ENCODE results near the gene YKT6. TPM values are rescaled to one million over a fixed set of nuclear protein-coding genes. Genes with fewer than 3 reads are reported as not detected.
"Not testable (repeated sequence)": the region's sequence is repeated elsewhere in the genome, so short reads cannot be mapped to it uniquely, and the experiment has no call there.

The YKT6 gene
- 36.1 TPM for total RNA-seq

DNA sequence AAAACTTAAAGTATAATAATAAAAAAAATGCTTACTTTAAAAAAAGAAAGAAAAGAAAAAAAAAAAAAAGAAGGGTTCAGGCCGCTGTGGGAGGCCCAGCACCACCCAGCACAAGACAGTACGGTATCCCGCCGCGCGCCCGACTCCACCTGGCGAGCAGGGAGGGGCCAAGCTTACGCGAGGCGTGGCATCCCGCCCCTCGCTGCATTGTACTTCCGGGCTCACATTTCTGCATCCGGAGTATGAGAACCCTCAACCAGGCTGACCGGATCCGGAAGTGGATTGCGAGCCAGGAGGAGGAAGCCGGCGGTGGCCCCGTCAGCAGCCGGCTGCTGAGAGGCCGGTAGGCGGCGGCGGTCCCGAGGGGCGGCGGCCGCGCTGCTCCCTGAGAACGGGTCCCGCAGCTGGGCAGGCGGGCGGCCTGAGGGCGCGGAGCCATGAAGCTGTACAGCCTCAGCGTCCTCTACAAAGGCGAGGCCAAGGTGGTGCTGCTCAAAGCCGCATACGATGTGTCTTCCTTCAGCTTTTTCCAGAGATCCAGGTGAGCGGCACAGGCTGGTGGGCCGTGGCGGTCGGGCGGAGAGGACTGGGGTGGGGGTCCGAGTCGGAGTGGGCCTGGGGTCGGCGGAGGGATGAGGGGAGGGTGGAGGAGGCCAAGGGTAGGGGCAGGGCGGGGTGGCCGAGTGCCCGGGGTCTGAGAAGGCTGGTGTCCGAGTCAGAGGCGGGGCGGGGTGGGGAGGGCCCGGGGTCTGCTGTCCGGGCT is at the start of gene YKT6:
Gene YKT6, plus strand, starts transcription at position 280 of the 763 bp plus-strand sequence. Its CDS starts 158 bp downstream, at position 438.
- DNase-seq: peak; percentile 90

DNA sequence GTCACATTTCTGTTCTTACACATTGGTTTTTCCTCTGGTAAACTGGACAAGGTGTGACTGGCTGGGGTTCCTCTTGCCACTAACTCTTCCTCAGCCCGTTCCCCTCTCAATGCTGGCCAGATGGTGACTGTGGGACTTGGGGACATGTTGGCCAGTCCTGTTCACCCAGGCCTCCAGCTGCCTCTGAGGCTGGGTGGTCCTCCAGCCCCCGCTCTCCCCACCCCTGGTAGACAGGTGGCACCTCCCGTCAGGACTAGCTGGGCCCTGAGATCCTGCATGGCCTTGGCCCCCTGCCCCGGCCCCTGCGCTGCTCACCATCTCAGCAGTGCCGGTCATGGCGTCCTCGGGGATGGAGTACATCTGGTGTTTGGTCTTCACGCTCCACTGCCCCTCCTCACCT is 48.8 kb upstream of the YKT6 start:
- DNase-seq: no peak

DNA sequence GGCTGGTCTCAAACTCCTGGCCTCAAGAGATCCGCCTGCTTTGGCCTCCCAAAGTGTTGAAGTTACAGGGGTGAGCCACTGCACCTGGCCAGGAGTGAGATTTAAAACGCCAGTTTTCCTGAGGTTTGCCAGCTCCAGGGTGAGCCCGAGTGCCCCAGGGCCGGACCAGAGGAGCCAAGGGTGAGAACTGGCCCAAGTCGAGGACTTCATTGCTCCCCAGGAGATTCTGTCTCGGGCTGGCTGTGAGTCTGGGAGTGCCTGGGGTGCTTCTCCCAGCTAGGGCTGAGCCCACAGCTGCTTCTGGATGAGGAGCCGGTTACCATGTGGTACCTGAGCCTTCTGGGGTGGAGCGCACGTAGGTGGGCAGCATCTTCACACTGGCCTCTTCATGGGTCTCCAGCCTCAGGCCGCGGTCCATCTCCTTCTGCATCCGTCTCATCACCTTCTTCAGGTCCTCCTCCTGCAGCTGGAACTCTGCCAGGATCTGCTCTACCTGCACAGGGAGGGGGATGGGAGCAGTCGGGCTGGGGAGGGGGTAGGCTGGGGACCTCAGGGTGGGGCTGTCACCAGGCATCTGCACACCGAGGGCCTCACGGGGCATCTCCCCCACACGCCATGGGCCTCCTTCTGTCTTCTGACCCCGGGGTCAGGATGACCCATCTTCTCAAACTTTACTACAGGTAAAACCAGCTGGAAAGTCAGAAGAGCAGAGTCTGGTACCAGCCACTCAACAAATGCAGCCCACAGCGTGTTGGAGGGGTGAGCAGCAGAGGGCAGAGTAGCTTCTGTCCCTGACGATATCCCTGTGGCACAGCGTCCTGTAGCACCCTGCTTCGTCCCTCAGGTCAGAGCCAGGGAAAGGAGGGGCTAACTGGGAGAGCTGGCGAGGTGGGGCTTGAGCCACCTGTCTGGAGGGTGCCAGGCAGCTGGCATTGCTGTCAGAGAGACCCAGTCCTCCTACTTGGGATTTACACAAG is 47.5 kb upstream of the YKT6 start:
- no peak for DNase-seq

DNA sequence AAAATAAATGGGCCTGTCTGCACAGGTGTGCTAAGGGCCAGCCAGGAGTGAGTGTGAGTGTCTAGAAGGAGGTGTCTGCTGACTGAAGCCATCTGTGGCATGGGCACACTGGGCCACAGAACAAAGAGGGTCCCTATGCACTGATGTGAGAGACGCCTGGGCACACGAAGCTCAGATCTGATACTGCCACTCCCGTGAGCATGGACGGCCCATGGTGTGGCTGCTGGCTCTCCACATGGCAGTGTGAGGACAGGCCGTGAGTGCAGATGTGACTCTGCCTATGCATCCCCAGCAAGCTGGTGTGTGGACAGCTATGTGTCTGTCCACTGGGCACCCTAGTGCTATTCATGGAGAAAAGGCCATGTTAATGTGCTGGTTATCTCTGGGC is 46.8 kb upstream of the YKT6 start:
- no peak for DNase-seq

DNA sequence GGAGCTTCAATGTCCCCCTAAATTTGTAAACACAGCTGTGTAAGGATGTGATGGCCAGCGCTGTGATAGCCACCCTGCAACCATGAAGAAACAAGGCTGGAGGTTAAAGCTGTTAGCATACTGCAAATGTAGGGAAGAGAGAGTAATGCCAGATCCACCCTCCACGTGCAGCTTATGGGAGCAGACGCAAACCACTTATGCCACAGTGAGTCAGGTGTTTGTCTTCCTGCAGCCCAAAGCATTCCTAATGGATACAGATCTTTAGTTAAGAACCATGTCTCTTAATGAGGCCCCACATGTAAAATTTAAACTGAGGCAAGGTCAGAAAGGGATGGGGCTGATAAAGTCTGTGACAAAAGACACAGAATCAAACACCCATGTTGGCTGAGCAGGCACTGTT is 46.1 kb upstream of the YKT6 start:
- DNase-seq: no peak

DNA sequence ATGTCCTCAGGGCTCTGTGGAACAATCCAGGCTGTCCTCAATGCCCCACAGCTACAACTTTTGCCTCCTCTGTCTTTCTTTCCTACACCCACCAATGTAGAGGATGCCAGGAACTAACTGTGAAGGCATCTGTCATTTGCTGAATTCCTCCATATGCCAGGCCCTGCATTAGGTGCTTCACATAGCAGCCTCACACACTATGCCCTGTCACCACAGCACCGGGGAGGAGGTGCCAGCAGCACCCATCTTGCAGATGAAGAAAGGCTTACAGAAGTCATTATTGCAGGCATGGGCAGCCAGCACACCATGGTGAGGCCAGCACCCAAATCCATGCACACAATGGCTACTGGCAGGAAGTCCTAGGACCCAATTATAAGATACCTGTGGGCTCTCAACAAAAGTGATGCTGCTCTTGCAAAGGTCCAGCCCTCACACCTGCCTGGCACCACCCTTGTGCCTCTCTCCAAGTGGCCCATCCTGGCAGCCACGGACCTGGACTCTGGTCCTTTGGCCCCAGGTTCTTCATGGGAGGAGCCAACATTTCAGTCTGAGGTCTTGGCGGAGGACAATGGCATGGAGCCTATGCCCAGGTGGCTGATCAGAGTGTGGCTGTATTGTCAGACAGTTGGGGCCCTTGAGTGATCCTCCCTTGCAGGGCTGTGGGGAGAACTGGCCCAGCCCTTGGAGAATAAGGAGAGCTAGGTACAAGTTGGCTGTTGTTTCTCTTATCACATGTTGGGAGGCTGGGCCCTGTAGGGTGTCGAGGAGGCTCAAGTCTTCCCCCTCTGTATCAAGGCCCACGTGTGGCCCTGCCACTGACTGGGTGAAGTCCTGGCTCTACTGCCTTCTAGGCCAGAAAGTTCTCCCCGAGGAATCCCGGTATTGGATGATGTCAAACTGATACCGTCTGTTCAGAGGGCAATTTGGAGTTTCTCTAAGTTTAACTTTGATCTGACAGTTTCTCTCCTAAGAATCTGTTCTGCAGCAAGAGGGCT is 45.3 kb upstream of the YKT6 start:
- DNase-seq: no peak

DNA sequence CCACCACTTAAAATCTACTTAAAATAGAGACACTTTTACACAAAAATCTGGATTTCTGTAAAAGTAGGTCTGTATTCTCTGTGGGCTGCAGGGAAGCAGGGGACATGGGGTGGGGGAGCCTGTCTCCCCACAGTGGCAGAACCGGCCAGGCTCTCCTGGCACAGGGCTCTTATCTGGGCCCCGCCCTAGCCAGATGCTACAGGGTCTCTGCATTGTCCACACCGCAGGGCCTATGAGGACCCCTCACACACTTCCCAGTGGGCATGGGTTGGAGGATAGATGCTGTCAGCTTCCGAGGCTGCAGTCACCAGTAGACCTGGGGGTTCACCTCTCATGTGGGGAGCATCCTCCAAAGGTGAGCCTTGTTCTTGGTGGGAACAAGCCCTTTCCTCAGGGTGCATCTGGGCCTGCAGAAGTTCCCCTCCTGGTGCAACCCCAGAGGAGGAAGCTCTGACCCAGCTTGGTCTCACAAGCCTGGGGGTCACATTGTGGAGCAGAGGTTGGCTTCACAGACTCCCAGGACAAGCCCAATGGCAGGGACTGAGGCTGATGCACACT is 44.2 kb upstream of the YKT6 start:
- DNase-seq: no peak

DNA sequence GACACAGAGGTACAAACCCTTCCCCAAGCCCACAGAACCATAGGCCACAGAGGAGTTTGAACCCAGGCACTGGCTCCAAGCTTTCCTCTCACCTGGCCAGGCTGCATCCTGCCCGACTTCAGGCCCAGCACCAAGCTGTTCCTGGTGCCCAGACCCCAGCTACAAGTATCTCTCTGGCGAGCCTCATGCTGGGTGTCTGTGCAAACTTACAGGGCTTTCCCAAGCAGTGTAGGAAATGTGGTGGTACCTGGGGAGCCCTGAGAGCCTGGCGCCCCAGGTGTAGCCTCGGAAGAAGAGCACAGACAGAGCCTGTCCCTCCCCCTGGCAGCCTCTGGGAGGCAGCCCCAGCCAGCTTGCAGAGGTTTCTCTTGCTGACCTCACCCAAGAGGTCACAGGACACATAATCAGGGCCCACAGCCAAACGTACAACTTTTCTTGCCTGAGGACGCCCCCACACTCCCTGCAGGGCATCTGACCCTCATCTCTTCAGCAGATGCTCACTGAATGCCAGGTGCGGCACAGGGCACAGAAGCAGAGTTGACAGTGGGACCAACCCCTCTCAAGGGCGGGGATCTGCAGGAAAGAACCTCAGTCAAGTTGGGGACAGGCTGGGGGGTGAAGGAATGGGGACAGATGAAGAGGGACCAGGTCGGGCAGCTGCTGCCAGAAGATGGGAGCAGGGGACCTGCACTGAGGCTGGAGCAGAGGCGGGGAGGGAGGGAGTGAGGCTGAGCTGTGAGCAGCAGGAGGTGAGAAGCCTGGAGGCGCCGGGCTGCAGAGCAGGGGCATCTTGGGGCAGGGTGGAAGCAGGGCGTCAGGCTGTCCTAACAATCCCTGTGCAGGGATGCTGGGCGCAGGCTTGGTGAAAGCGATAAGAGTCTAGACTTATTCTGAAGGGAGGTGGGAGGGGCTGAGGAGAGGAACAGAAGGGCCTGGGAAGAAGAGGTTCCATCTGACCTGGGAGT is 43.4 kb upstream of the YKT6 start:
- DNase-seq: no peak

DNA sequence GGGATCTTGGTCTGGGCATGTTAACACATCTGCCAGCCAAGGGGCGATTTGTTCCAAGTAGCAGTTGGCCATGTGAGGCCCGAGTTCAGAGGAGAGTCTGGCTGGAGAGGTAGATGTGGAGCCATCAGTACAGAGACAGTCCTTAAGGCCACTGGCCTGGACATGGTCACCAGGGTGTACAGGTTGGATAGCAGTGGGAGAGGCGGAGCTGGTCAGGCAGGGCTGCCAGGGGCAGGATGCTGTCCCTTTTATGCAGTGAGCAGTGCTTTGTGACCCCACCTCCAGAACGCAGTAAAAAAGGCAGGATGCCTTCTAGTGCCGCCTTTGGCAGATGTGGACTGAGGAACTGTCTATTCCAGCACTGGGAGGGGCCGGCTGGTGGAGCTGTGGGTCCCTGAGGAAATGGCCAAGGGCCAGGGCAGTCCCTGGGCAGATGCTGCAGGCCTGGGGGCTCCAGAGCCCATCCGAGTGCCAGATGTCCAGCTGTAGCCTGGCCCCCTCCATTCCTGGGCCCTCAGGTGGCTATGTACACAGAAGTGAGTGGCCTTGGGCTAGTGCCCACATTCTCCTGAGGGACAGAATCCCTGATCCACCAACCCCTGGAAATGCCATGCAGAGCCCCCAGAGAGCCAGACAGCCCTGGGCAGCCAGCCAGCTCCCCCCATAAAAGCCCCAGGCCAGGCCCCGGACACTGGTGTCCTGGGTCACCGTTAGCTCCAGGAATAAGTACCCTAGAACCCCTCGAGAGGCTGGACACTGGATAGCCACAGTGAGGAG is 42.5 kb upstream of the YKT6 start:
- DNase-seq: no peak

DNA sequence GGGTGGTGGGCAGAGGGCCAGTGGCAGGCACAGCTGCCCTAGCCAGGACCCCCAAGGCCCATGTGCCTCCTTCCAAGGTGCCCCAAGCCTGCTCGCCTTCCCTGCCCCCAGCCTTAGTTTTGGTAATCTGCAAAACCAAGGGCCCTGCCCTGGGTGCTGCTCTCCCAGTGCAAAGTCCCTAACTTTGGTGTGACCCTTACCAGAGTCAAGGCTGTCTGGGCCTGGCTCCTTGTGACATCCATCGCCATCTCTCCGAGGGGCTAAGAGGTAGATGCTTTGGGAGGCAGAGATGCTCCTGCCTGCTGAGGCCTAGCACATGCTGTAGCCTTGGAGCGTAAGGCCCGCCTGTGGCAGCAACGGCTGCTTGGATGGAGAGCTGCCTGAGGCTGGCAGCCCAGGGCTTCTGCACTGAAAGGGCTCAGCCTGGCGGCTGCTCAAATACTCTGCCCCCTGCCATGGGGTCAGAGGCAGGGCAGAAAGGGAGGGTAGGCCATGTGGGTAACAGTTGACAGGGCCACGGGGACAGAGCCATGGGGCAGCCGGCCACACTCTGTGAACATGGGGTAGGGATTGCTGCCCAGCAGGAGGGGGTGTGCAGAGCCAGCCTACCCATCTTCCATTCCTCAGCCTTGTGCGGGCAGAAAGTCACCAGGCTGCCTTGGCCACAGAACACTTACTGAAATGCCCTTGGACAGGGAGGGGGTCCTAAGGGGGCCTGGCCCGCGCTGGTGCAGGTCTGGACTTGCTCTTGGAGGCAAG is 41.7 kb upstream of the YKT6 start:
- no peak for DNase-seq

DNA sequence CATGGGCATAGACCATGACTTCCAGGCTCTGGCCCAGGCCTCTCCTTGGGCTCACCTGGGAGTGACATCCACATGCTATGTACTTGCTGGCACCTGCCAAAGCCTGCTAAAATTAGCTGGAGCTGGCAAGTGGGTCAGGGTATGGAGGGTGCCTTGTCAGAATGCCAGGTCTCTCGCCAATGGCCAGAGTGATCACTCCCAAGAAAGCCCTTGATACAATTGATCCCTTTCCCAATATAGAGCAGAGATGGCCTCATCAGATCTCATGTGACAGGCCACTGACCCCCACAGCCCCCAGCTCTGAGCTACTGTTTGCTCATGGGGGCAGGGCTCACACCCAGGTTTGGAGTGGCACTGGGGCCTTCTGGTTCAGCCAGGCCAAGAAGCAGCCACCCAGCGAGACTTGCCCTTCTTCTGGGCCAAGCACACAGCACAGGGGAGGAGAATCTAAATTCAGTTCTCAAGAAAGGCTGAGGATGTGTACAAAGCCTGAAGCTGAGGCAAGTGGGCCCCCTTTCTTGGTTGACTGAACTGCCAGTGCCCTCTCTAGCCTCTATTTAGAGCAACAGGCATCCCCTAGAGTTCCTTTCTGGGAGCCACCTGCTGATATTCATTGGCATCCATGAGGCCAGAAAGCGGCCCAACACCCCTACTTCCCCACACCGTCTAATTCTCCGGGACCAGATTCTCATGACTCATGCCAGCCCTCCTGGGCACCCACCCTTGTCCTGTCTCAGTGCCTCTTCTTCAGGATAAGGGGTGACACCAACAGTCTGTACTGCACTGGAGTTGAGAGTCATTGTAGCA is 40.8 kb upstream of the YKT6 start:
- no peak for DNase-seq

DNA sequence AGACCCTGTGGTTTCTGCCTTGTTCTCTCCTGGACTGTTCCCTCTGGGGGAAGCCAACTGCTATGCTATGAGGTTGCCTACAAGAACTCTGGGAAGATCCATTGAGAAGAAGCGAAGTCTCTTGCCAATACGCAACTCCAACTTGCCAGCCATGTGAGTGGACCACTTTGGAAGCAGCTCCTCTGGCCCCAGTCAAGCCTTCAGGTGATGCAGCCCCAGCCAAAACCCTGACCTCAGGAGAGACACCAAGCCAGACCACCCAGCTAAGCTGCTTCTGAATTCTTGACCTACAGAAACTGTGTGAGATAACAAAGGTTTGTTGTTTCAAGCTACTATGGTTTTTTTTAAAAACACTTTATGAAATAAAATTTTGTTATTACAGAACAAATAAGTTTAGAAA is 39.4 kb upstream of the YKT6 start:
- no peak for DNase-seq

DNA sequence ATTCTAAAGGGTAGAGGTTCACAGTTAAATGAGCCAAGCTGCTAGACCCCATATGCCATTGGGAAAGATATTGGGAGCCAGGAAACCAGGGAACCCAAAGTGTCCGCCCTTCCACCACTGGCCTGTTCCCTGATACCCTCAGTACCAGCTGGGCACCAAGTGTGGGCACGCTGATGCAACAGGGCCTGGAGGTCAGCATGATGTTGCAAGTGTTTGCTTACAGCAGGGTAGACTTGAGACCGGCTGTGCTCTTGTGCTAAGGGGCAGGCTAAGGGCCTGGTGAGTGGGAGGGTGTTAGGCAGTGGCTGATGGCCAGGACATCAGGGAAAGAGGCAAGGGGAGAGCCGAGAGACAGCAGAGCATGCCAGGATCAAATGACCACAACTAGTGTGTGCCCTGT is 38.6 kb upstream of the YKT6 start:
- no peak for DNase-seq

DNA sequence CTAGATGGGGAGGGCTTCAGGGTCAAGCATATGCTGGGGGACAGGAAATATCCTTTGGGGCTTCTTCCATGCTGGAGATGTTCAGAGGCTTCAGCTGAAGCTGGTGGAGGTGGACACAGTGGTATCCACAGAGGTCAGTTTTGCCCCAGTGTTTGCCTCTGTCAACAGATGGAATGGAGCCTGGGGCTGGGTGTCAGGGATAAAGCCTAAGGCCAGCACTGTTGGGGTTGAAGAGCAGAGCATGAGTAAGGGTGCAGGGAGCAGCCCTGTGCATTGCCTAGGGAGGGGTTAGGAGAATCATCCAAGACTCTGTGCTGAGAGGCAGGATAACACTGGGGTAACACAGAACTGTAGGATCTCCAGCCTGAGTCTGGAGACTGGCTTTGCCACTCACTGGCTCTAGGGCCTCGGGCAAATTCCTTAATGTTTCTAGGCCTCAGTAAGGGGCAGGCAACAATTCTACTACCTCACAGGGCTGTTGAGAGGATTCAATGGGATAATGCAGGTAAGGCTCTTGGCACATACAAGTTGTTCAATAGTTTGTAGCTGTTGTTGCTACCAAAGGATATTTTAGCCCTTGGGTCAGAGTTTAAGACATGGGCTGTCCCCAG is 37.9 kb upstream of the YKT6 start:
- DNase-seq: no peak

DNA sequence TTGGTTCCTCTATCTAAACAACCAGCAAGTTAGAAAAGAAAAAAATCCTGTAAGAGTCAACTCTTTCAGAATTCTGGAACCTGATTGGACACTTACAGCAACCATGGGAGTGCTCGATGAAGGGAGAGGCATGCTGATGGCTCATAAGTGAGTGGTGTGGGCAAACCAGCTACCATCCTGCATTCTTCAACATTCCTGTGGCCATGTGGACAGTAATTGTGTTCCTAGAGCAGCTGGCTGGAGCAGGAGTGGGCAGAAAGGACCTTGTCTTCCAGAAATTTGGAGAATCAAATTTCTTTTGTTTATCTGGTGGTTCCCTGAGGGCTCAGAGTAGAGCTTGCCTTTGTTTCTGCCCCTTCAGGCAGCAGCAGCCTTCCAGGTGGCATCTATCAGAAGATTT is 37.2 kb upstream of the YKT6 start:
- no peak for DNase-seq

DNA sequence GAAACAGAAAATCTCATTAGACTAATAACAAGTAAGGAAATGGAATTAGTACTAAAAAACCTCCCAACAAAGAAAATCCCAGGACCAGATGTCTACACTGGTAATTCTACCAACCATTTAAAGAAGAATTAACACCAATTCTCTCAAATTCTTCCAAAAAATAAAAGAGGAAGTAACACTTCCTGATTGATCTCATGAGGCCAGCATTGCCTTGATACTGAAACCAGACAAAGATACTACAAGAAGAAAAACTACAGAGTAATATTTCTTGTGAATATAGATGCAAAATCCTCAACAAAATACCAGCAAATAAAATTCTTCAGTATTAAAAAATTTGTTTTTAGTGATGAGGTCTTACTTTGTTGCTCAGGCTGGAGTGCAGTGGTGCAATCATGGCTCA is 32.9 kb upstream of the YKT6 start:
- no peak for DNase-seq

DNA sequence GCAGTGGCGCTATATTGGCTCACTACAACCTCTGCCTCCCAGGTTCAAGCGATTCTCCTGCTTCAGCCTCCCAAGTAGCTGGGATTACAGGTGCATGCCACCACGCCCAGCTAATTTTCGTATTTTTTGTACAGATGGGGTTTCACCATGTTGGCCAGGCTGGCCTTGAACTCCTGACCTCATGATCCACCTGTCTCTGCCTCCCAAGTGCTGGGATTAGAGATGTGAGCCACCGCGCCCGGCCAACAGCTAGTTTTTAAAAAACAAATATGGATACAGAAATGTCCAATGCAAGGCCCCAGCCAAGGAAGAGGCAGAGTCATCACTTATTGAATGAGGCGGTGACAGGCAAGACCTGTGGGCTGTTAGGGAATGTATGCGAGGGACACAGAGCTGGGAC is 28.9 kb upstream of the YKT6 start:
- not testable (repeated sequence) for DNase-seq

DNA sequence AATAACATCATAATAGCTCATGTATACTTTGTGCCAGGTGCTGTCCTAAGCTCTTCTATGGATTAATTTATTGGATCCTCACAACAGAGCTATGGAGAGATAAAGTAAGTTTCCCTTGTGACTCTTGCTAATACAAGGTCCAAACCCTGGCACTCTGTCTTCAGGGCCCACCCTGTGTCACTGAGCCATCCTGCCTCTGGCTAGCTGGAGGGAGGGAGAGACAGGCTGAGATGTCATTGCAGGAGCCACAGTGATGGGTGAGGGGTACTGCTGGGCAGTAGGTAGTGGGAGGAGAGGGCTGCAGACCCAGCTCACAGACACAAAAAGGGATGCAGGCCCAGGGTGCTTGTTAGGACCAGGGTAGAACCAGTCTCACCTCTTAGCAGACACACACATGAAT is 28.4 kb upstream of the YKT6 start:
- DNase-seq: no peak
